KOPT-K1 (cell line): ENCODE measurements around the gene CAMK2G.
A peak's percentile ranks its signal among the peaks of the same experiment; 100 is the strongest.

Experiments
- H3K27ac ChIP-seq: fragments of 200-600 bp; sonication (generic); 2 replicates; pipeline ENCODE4 v1.5.1; 2016; ENCODE audit warnings: antibody characterized with exemption, mild to moderate bottlenecking, low read depth, low read length; ENCODE audit not compliant: poor library complexity, severe bottlenecking
- H3K36me3 ChIP-seq: fragments of 200-600 bp; sonication (generic); 2 replicates; pipeline ENCODE4 v1.5.1; 2017; ENCODE audit warnings: antibody characterized with exemption, mild to moderate bottlenecking, low read length, moderate library complexity; ENCODE audit not compliant: insufficient read depth
- H3K9me3 ChIP-seq: fragments of 200-600 bp; sonication (generic); 2 replicates; pipeline ENCODE4 v1.5.1; 2017; ENCODE audit warnings: antibody characterized with exemption, low read length, mild to moderate bottlenecking; ENCODE audit not compliant: insufficient read depth, poor library complexity, severe bottlenecking

The CAMK2G gene

GRCh38 chr10:73813333-73813732 lies 61.0 kb downstream of the CAMK2G start:
- H3K27ac ChIP-seq, result no peak overlapping the region
- peaks cover 71% of the 10 kb centered on the region for H3K36me3 ChIP-seq
- no peaks in the 10 kb centered on the region for H3K9me3 ChIP-seq

- H3K27ac ChIP-seq, result no peak overlapping the region
Observed at GRCh38 chr10:73812657-73813056, 61.7 kb downstream of the CAMK2G start.

GRCh38 chr10:73810735-73811465 lies 63.5 kb downstream of the CAMK2G start:
- peak overlapping the region; percentile 90 for H3K27ac ChIP-seq
- peaks cover 71% of the 10 kb centered on the region for H3K36me3 ChIP-seq
- no peaks in the 10 kb centered on the region for H3K9me3 ChIP-seq

More at GRCh38 chr10:73812657-73813056, 61.7 kb downstream of the CAMK2G start:
- peaks cover 71% of the 10 kb centered on the region for H3K36me3 ChIP-seq
- H3K9me3 ChIP-seq, result no peaks in the 10 kb centered on the region

GRCh38 chr10:73810358-73810734 lies 64.0 kb downstream of the CAMK2G start:
- Histone ChIP-seq H3K9me3 (no peaks in the 10 kb centered on the region), H3K36me3 (peaks cover 71% of the 10 kb centered on the region), H3K27ac (peak overlapping the region; percentile 90)

- Histone ChIP-seq H3K27ac (no peak overlapping the region), H3K9me3 (no peaks in the 10 kb centered on the region), H3K36me3 (peaks cover 71% of the 10 kb centered on the region)
Observed at GRCh38 chr10:73809061-73809818, 65.1 kb downstream of the CAMK2G start.

- peaks cover 73% of the 10 kb centered on the region for H3K36me3 ChIP-seq
- H3K27ac ChIP-seq, result no peak overlapping the region
- no peaks in the 10 kb centered on the region for H3K9me3 ChIP-seq
Observed at GRCh38 chr10:73808021-73808815, 66.1 kb downstream of the CAMK2G start.

GRCh38 chr10:73807471-73807870 lies 66.9 kb downstream of the CAMK2G start:
- H3K27ac ChIP-seq, result no peak overlapping the region
- H3K36me3 ChIP-seq, result peaks cover 73% of the 10 kb centered on the region
- no peaks in the 10 kb centered on the region for H3K9me3 ChIP-seq

- Histone ChIP-seq H3K36me3 (peaks cover 84% of the 10 kb centered on the region), H3K27ac (no peak overlapping the region)
Observed at GRCh38 chr10:73806176-73806950, 68.0 kb downstream of the CAMK2G start.

GRCh38 chr10:73803680-73804286 lies 70.6 kb downstream of the CAMK2G start:
- H3K9me3 ChIP-seq, result no peaks in the 10 kb centered on the region
- no peak overlapping the region for H3K27ac ChIP-seq
- peaks cover 100% of the 10 kb centered on the region for H3K36me3 ChIP-seq

More at GRCh38 chr10:73806176-73806950, 68.0 kb downstream of the CAMK2G start:
- no peaks in the 10 kb centered on the region for H3K9me3 ChIP-seq

- H3K9me3 ChIP-seq, result no peaks in the 10 kb centered on the region
- H3K27ac ChIP-seq, result no peak overlapping the region
- H3K36me3 ChIP-seq, result peaks cover 100% of the 10 kb centered on the region
Observed at GRCh38 chr10:73802276-73802991, 71.9 kb downstream of the CAMK2G start.

- Histone ChIP-seq H3K27ac (no peak overlapping the region), H3K36me3 (peaks cover 100% of the 10 kb centered on the region), H3K9me3 (no peaks in the 10 kb centered on the region)
Observed at GRCh38 chr10:73801253-73801590, 73.1 kb downstream of the CAMK2G start.

- peaks cover 100% of the 10 kb centered on the region for H3K36me3 ChIP-seq
- no peaks in the 10 kb centered on the region for H3K9me3 ChIP-seq
- H3K27ac ChIP-seq, result no peak overlapping the region
Observed at GRCh38 chr10:73800560-73801252, 73.6 kb downstream of the CAMK2G start.

- Histone ChIP-seq H3K36me3 (peaks cover 100% of the 10 kb centered on the region), H3K9me3 (no peaks in the 10 kb centered on the region), H3K27ac (no peak overlapping the region)
Observed at GRCh38 chr10:73799899-73800559, 74.3 kb downstream of the CAMK2G start.
